ENCODE measurements around the gene CTXND1.

GRCh38 chr15:80159301-80159700 lies 92.7 kb downstream of the CTXND1 start:
- TF ChIP-seq TAF1 (IDR thresholded peaks at IDR 0.05; ENCODE audit: borderline replicate concordance, low read depth, low read length): no peak
- no peak for TF ChIP-seq POLR2A (IDR thresholded peaks at IDR 0.05; ENCODE audit: low read depth, low read length)

Data from GM12892 (cell line).